Upper lobe of left lung (tissue), 6 donors: Measurements from ENCODE around the gene GATAD2A. TPM values are rescaled to one million over a fixed set of nuclear protein-coding genes. Genes with fewer than 3 reads are reported as not detected.

Source experiments
- ATAC-seq, 2 donors: fragments of 200-7000 bp; cut with Tn5 transposase; one replicate each; pipeline ENCODE4 v1.9.1; 2022; ENCODE audit warnings: mild to moderate bottlenecking in 2 of 2, moderate library complexity in 2 of 2; ENCODE audit not compliant: low FRiP score in 2 of 2
- DNase-seq, 2 donors: peaks; one replicate each; pipeline ENCODE4 v3.0.0-alpha.2; 2019 to 2020
- H3K27ac ChIP-seq, 4 donors: fragments of 200-600 bp; sonication (generic); one replicate each; pipeline ENCODE4 v1.5.1; 2016 to 2019
- H3K27me3 ChIP-seq, 4 donors: fragments of 200-600 bp; sonication (generic); one replicate each; pipeline ENCODE4 v1.5.1; 2017 to 2019
- H3K36me3 ChIP-seq, 4 donors: fragments of 200-600 bp; sonication (generic); one replicate each; pipeline ENCODE4 v1.5.1; 2016 to 2019
- H3K4me1 ChIP-seq, 4 donors: fragments of 200-600 bp; sonication (generic); one replicate each; pipeline ENCODE4 v1.5.1; 2018 to 2019
- H3K4me3 ChIP-seq, 4 donors: fragments of 200-600 bp; sonication (generic); one replicate each; pipeline ENCODE4 v1.5.1; 2017 to 2019; ENCODE audit warnings: mild to moderate bottlenecking in 2 of 4, moderate library complexity in 1 of 4
- H3K9me3 ChIP-seq, 4 donors: fragments of 200-600 bp; sonication (generic); one replicate each; pipeline ENCODE4 v1.5.1; 2018 to 2019
- CTCF ChIP-seq, 6 experiments: fragments of 450-650 bp in 4 of 6; fragments of 200-600 bp in 2 of 6; sonication (generic) in 2 of 6; IDR thresholded peaks; one replicate each; pipeline ENCODE4 v1.5.1; 2016 to 2019; ENCODE audit warnings: antibody characterized with exemption in 6 of 6
- EP300 ChIP-seq, 4 donors: sonication (generic); formaldehyde crosslinking; IDR thresholded peaks; one replicate each; pipeline ENCODE4 v1.5.1; 2017; ENCODE audit warnings: antibody characterized with exemption in 4 of 4, control low read depth in 2 of 4
- POLR2A ChIP-seq, 4 donors: fragments of 450-650 bp; IDR thresholded peaks; one replicate each; pipeline ENCODE4 v1.5.1; 2016 to 2017; ENCODE audit warnings: antibody characterized with exemption in 4 of 4, mild to moderate bottlenecking in 2 of 4
- POLR2AphosphoS5 ChIP-seq, 2 donors: sonication (generic); formaldehyde crosslinking; IDR thresholded peaks; one replicate each; pipeline ENCODE4 v1.5.1; 2017; ENCODE audit warnings: antibody characterized with exemption in 2 of 2
- WGBS, 2 donors: methylation state at CpG; one replicate each; pipeline ENCODE4 v1.1.5; 2017 to 2018; 5-methylcytosine and 5-hydroxymethylcytosine counted together
- total RNA-seq, 6 donors: library from RNA; depleted of rRNA in 4 of 6; stranded (reverse); fragments of >200 nt in 4 of 6; gene quantifications; one replicate each; pipeline versions ENCODE4 v1.1.0 to v1.2.1, GENCODE V29; 2016 to 2021
- donor health status: DM: no; HTN: no; CAD: no; lungs with moderate emphysema.
- donor health status: DM: no; HTN: yes; CAD: no; lungs with severe emphysema.

GATAD2A gene
- total RNA-seq, 6 donors from 2014 or later: 60.8 to 182 (median 88.0) TPM

- H3K27ac ChIP-seq: no peak overlapping the region
- peak in 1 of 2 donors; percentile 61 for DNase-seq
- ATAC-seq: no peak
- H3K4me1 ChIP-seq: peaks cover 10 to 30% (median 19%) of the 10 kb centered on the region in 4 donors
- H3K27me3 ChIP-seq: peaks cover 0 to 21% (median 15%) of the 10 kb centered on the region in 4 donors
- 67 to 77% methylated on average over 20 to 26 of the region's 27 CpGs for WGBS, 2 donors
- no peak overlapping the region for H3K4me3 ChIP-seq
- TF ChIP-seq CTCF (IDR thresholded peaks at IDR 0.05): no peak
- no peak for TF ChIP-seq POLR2AphosphoS5 (IDR thresholded peaks at IDR 0.05)
- TF ChIP-seq POLR2A (IDR thresholded peaks at IDR 0.05): no peak
- TF ChIP-seq EP300 (IDR thresholded peaks at IDR 0.05): no peak
- H3K9me3 ChIP-seq: no peaks in the 10 kb centered on the region
- H3K36me3 ChIP-seq: no peaks in the 10 kb centered on the region
Observed at GRCh38 chr19:19534556-19535265, 129.2 kb downstream of the GATAD2A start.

- DNase-seq (peak in 1 of 2 donors; percentile 83), ATAC-seq (no peak)
- no peaks in the 10 kb centered on the region for H3K36me3 ChIP-seq
- peaks cover 0 to 29% (median 24%) of the 10 kb centered on the region in 4 donors for H3K27me3 ChIP-seq
- TF ChIP-seq CTCF (IDR thresholded peaks at IDR 0.05) (no peak), POLR2AphosphoS5 (IDR thresholded peaks at IDR 0.05) (no peak), EP300 (IDR thresholded peaks at IDR 0.05) (no peak), POLR2A (IDR thresholded peaks at IDR 0.05) (no peak)
- H3K4me1 ChIP-seq: peaks cover 11 to 38% (median 27%) of the 10 kb centered on the region in 4 donors
- 89 to 93% methylated on average over 13 to 31 of the region's 34 CpGs for WGBS, 2 donors
- H3K9me3 ChIP-seq: no peaks in the 10 kb centered on the region
- H3K4me3 ChIP-seq: no peak overlapping the region
- no peak overlapping the region for H3K27ac ChIP-seq
Observed at GRCh38 chr19:19535311-19536191, 130.1 kb downstream of the GATAD2A start.

- no peak overlapping the region for H3K27ac ChIP-seq
- WGBS, 2 donors: 40 to 54% methylated on average over 18 to 48 of the region's 59 CpGs
- peaks cover 3 to 44% (median 31%) of the 10 kb centered on the region in 4 donors for H3K27me3 ChIP-seq
- ATAC-seq: no peak
- H3K4me1 ChIP-seq: peaks cover 19 to 45% (median 32%) of the 10 kb centered on the region in 4 donors
- peak overlapping the region in 3 of 4 donors; percentile 21 to 35 (median 34) for H3K4me3 ChIP-seq
- H3K9me3 ChIP-seq: no peaks in the 10 kb centered on the region
- TF ChIP-seq CTCF (IDR thresholded peaks at IDR 0.05) (no peak), POLR2A (IDR thresholded peaks at IDR 0.05) (no peak), POLR2AphosphoS5 (IDR thresholded peaks at IDR 0.05) (no peak), EP300 (IDR thresholded peaks at IDR 0.05) (no peak)
- peak in 1 of 2 donors; percentile 82 for DNase-seq
- no peaks in the 10 kb centered on the region for H3K36me3 ChIP-seq
Observed at GRCh38 chr19:19537075-19538048, 131.9 kb downstream of the GATAD2A start.

GRCh38 chr19:19538061-19538784 is 132.7 kb downstream of the GATAD2A start, which contains the start of gene CILP2:
CILP2 (plus strand) TSS chr19:19538265; CDS start chr19:19538350, 85 bp downstream.
- H3K27me3 ChIP-seq: peaks cover 3 to 48% (median 31%) of the 10 kb centered on the region in 4 donors
- no peak within 1 kb of the TSS for H3K27ac ChIP-seq
- H3K36me3 ChIP-seq: no peaks in the 10 kb centered on the region
- peak within 1 kb of the TSS in 3 of 4 donors; percentile 21 to 35 (median 34) for H3K4me3 ChIP-seq
- 8 to 20% methylated on average over 1 to 19 of the region's 56 CpGs for WGBS, 2 donors
- TF ChIP-seq POLR2A (IDR thresholded peaks at IDR 0.05): no peak
- no peak for TF ChIP-seq POLR2AphosphoS5 (IDR thresholded peaks at IDR 0.05)
- TF ChIP-seq EP300 (IDR thresholded peaks at IDR 0.05): no peak
- TF ChIP-seq CTCF (IDR thresholded peaks at IDR 0.05): peak in 2 of 6 experiments; percentile 15 to 16
- H3K4me1 ChIP-seq: peaks cover 19 to 40% (median 30%) of the 10 kb centered on the region in 4 donors
- DNase-seq: peak in 1 of 2 donors; percentile 93
- no peaks in the 10 kb centered on the region for H3K9me3 ChIP-seq
- ATAC-seq: peak in 1 of 2 donors; percentile 51
